Heart left ventricle (tissue), 16 donors: ENCODE results near the gene TECR. TPM values are rescaled to one million over a fixed set of nuclear protein-coding genes. Genes with fewer than 3 reads are reported as not detected.
A peak's percentile ranks its signal among the peaks of the same experiment; 100 is the strongest.

Source experiments
- ATAC-seq, 4 donors: fragments of 200-7000 bp; cut with Tn5 transposase; one replicate each; pipeline ENCODE4 v1.9.1; 2020 to 2022; ENCODE audit warnings: moderate library complexity in 4 of 4, mild to moderate bottlenecking in 3 of 4, moderate number of reproducible peaks in 1 of 4
- DNase-seq, 5 donors: peaks; one replicate each; pipeline ENCODE4 v3.0.0-alpha.2; 2020
- H3K27ac ChIP-seq, 12 donors: fragments of 200-600 bp; sonication (generic) in 4 of 12; one replicate each; pipeline versions ENCODE4 v1.5.0 to v1.8.0; 2016 to 2022; ENCODE audit warnings: mild to moderate bottlenecking in 2 of 12
- H3K27me3 ChIP-seq, 9 donors: fragments of 200-600 bp; sonication (generic) in 2 of 9; one replicate each; pipeline versions ENCODE4 v1.5.1 to v1.8.0; 2016 to 2022; ENCODE audit warnings: mild to moderate bottlenecking in 3 of 9
- H3K36me3 ChIP-seq, 9 donors: fragments of 200-600 bp; sonication (generic) in 2 of 9; one replicate each; pipeline versions ENCODE4 v1.5.0 to v1.8.0; 2018 to 2022; ENCODE audit warnings: mild to moderate bottlenecking in 2 of 9
- H3K4me1 ChIP-seq, 12 donors: fragments of 200-600 bp; sonication (generic) in 4 of 12; one replicate each; pipeline versions ENCODE4 v1.5.0 to v1.8.0; 2016 to 2022; ENCODE audit warnings: mild to moderate bottlenecking in 3 of 12
- H3K4me3 ChIP-seq, 12 donors: fragments of 200-600 bp; sonication (generic) in 4 of 12; one replicate each; pipeline versions ENCODE4 v1.5.0 to v1.8.0; 2017 to 2022; ENCODE audit warnings: mild to moderate bottlenecking in 9 of 12, moderate library complexity in 4 of 12
- H3K9me3 ChIP-seq, 12 donors: fragments of 200-600 bp; sonication (generic) in 4 of 12; one replicate each; pipeline versions ENCODE4 v1.5.0 to v1.8.0; 2016 to 2022; ENCODE audit warnings: mild to moderate bottlenecking in 1 of 12
- CTCF ChIP-seq, 12 donors: fragments of 200-600 bp; sonication (generic) in 4 of 12; IDR thresholded peaks; one replicate each; pipeline versions ENCODE4 v1.5.0 to v1.8.0; 2018 to 2022; ENCODE audit warnings: antibody characterized with exemption in 12 of 12, mild to moderate bottlenecking in 5 of 12
- POLR2A ChIP-seq, 2 donors: fragments of 450-650 bp; IDR thresholded peaks; one replicate each; pipeline ENCODE4 v1.6.1; 2017; ENCODE audit warnings: antibody characterized with exemption in 2 of 2, mild to moderate bottlenecking in 2 of 2, moderate library complexity in 2 of 2
- WGBS, 4 donors: extraction: QIAGEN DNeasy Blood & Tissue Kit in 2 of 4; methylation state at CpG; one replicate each; pipeline versions ENCODE4 v1.1.5 to v1.1.7; 2013 to 2018; 5-methylcytosine and 5-hydroxymethylcytosine counted together
- intact Hi-C, 10 donors: fragments of 100-400 bp; cut with DNase I; formaldehyde crosslinking; loops; one replicate each; pipeline versions ENCODE4 v1.11.1 to v1.14.2; 2022
- polyA plus RNA-seq, 2 donors: library from polyadenylated mRNA; stranded (reverse); fragments of 200-250 nt; gene quantifications; one replicate each; pipeline ENCODE4 v1.2.3, GENCODE V29; 2013
- total RNA-seq, 9 donors: library from RNA; depleted of rRNA in 2 of 9; stranded (reverse); fragments of >200 nt in 2 of 9; fragmentation: NEBNext Ultra II Directional in 3 of 9; extraction: Animal tissue kit (Norgen Biotek cat#: 25700) in 3 of 9; gene quantifications; one replicate each; pipeline versions ENCODE4 v1.1.0 to v1.2.4, GENCODE V29; 2016 to 2023
- donor health status: ischemic (EF 13 %, LVEDD 7.1; RV severe dilation, severe dysfunction).
- donor health status: healthy with polysubstance abuse.
- donor health status: DM: no; HTN: yes; CAD: no.
- donor health status: DM: no; HTN: no; CAD: no.
- donor health status: ischemic (EF 25% LVEDD 6.9; RV normal size, moderate dysfunction).
- donor health status: ischemic (EF 25% LVEDD 5.7; RV mildly dilated, moderate dysfunction).
- donor health status: healthy.
- donor health status: DM: yes; HTN: yes; CAD: no.
- donor health status: ischemic (EF 35%, LVEDD 5.7; RV mildly dilated, moderate dysfunction).
- donor health status: nonischemic (EF 11% LVEDD 7.7; RV severe dilation, severe dysfunction).
- donor health status: DM: yes; HTN: yes; CAD: no.
- donor health status: PGD.
- donor health status: ischemic (EF 29% LVEDD 5.4; RV normal size, mild dysfunction).
- donor health status: nonischemic (EF 23%, LVEDD 6.1; RV moderate dilation, normal function).

The TECR gene
- total and polyA plus RNA-seq, 11 donors = 48.1 to 102 (median 71.7) TPM

DNA sequence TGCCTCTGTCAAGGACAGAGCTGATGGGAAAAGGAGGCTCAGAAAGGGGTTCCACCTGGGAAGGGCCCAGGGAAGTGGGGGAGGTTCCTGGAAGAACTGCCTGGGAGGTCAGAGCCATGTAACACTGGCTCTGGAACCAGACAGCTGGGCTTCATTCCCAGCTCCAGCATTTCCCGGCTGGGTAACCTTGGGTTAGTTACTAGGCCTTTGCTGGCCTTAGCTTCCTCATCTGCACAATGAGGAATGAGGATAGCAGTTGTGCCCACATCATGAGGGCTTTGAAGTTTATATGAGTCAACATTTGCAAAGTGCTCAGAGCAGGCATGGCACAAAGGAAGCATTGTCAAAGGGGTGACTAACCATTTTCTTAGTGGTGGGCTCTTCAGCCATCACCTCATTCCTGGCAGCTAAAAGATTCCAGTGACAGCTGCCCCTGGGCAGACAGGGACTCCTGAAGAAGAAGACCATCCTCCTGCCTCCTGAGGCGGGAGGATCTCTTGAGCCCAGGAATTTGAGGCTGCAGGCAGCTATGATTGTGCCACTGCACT, 9.5 kb upstream of the TECR start:
- ATAC-seq = no peak
- 42 to 58% (median 50%) methylated on average over 2 of the region's 2 CpGs for WGBS, 4 donors
- peak overlapping the region in 4 of 12 donors; percentile 86 to 100 (median 99) for H3K27ac ChIP-seq

DNA sequence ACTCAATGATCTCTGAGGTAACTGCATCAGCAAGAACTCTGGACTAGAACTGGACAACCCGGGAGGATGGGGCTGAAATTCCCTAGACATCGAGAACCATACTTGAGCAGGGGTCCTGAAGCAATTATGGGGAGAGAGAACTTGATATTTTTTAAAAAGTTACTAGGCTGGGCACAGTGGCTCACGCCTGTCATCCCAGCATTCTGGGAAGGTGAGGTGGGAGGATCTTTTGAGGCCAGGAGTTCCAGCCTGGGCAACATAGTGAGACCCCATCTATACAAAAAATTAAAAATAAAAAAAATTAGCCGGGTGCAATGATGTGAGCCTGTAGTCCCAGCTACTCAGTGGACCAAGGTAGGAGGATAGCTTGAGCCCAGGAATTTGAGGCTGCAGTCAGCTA, 8.9 kb upstream of the TECR start:
- intact Hi-C loops = no loop called here
- DNase-seq (no peak), ATAC-seq (no peak)
- Histone ChIP-seq H3K36me3 (peaks cover 0 to 14% (median 11%) of the 10 kb centered on the region in 9 donors), H3K27ac (peak overlapping the region in 1 of 12 donors; percentile 99), H3K9me3 (no peaks in the 10 kb centered on the region), H3K4me3 (no peak overlapping the region), H3K27me3 (no peaks in the 10 kb centered on the region), H3K4me1 (peaks cover 0 to 51% (median 20%) of the 10 kb centered on the region in 12 donors)
- 82 to 97% (median 91%) methylated on average over 4 of the region's 4 CpGs for WGBS, 4 donors
- TF ChIP-seq CTCF (IDR thresholded peaks at IDR 0.05) (no peak), POLR2A (IDR thresholded peaks at IDR 0.05) (no peak)

More for the DNA sequence above, 9.5 kb upstream of the TECR start:
- intact Hi-C loops = no loop called here
- Histone ChIP-seq H3K4me3 (no peak overlapping the region), H3K27me3 (no peaks in the 10 kb centered on the region), H3K36me3 (peaks cover 0 to 21% (median 17%) of the 10 kb centered on the region in 9 donors), H3K9me3 (no peaks in the 10 kb centered on the region), H3K4me1 (peaks cover 0 to 57% (median 26%) of the 10 kb centered on the region in 12 donors)
- TF ChIP-seq CTCF (IDR thresholded peaks at IDR 0.05) = no peak
- TF ChIP-seq POLR2A (IDR thresholded peaks at IDR 0.05) = no peak
- no peak for DNase-seq

DNA sequence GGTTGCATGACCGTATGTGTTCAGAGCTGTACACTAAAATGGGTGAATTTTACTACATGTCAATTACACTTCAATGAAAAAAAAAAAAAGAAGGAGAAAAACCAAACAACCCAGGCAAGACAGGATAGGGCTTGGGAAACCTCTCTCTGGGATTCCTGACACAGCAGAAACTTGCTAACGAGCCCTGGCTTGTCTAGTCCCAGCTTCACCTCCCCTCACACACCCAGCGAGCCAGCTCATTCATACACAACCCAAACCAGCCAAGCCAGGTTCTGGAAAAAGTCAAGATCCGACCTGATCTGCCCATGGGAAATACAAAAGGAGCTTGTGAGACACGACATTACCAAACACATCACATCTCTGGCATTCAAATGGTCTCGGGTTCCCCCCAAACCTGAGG, 3.7 kb upstream of the TECR start:
- WGBS, 4 donors = 73 to 78% (median 76%) methylated on average over 6 of the region's 6 CpGs
- DNase-seq (no peak), ATAC-seq (no peak)
- H3K36me3 ChIP-seq = no peaks in the 10 kb centered on the region
- no peak for TF ChIP-seq POLR2A (IDR thresholded peaks at IDR 0.05)
- no peak for TF ChIP-seq CTCF (IDR thresholded peaks at IDR 0.05)
- intact Hi-C loops = no loop called here
- no peak overlapping the region for H3K27ac ChIP-seq
- peaks cover 0 to 31% (median 7%) of the 10 kb centered on the region in 12 donors for H3K4me1 ChIP-seq
- H3K9me3 ChIP-seq = no peaks in the 10 kb centered on the region
- H3K27me3 ChIP-seq = no peaks in the 10 kb centered on the region
- H3K4me3 ChIP-seq = no peak overlapping the region

GRCh38 chr19:14526423-14526822, 3.0 kb upstream of the TECR start:
- DNase-seq = no peak
- intact Hi-C loops = no loop called here
- Histone ChIP-seq H3K4me3 (no peak overlapping the region), H3K9me3 (no peaks in the 10 kb centered on the region), H3K27me3 (no peaks in the 10 kb centered on the region), H3K27ac (no peak overlapping the region), H3K36me3 (no peaks in the 10 kb centered on the region), H3K4me1 (peaks cover 0 to 33% (median 13%) of the 10 kb centered on the region in 12 donors)
- no peak for ATAC-seq
- no peak for TF ChIP-seq CTCF (IDR thresholded peaks at IDR 0.05)
- TF ChIP-seq POLR2A (IDR thresholded peaks at IDR 0.05) = no peak
- WGBS, 4 donors = 79 to 88% (median 82%) methylated on average over 4 of the region's 4 CpGs
